Prostate gland (tissue), 2 donors: ENCODE results near the gene DDX28.

ENCODE experiments used
- POLR2AphosphoS5 ChIP-seq: sonication (generic); formaldehyde crosslinking; IDR thresholded peaks from one replicate; pipeline ENCODE4 v1.6.1; 2017; ENCODE audit warnings: antibody characterized with exemption
- TF ChIP-seq, protein P1 (sequence below), 4 experiments: fragments of 200-600 bp in 2 of 4; fragments of 450-650 bp in 2 of 4; sonication (generic) in 2 of 4; IDR thresholded peaks; 1 replicate in 3 of 4; 2 replicates in 1 of 4; pipeline ENCODE4 v1.5.1; 2016 to 2019; ENCODE audit warnings: antibody characterized with exemption in 4 of 4, mild to moderate bottlenecking in 2 of 4, moderate library complexity in 2 of 4

DNA sequence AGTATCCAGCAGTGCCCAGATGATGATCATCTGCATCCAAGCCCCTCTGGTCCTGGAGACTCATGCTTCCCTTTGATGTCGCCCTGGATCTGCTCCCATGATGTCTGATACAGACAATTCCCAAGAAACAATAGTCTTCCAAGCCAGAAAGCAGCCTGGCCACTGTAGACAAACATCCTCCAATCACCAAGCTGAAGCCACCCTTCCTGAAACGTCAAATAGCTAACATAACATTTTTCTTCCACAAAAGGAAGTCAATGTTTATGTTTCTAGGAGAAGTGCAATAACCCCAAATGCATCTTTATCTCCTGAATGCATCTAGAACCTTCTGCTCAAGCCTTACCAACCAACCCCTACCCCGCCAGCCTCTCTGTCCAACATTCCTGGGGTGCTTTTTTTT, 22.6 kb downstream of the DDX28 start:
- no peak for TF ChIP-seq POLR2AphosphoS5
- TF ChIP-seq, protein P1, sequence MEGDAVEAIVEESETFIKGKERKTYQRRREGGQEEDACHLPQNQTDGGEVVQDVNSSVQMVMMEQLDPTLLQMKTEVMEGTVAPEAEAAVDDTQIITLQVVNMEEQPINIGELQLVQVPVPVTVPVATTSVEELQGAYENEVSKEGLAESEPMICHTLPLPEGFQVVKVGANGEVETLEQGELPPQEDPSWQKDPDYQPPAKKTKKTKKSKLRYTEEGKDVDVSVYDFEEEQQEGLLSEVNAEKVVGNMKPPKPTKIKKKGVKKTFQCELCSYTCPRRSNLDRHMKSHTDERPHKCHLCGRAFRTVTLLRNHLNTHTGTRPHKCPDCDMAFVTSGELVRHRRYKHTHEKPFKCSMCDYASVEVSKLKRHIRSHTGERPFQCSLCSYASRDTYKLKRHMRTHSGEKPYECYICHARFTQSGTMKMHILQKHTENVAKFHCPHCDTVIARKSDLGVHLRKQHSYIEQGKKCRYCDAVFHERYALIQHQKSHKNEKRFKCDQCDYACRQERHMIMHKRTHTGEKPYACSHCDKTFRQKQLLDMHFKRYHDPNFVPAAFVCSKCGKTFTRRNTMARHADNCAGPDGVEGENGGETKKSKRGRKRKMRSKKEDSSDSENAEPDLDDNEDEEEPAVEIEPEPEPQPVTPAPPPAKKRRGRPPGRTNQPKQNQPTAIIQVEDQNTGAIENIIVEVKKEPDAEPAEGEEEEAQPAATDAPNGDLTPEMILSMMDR (IDR thresholded peaks at IDR 0.05), result no peak
